Bronchus fibroblast of lung (primary cell): ENCODE results near the gene PANX3. TPM values are rescaled to one million over a fixed set of nuclear protein-coding genes. Genes with fewer than 3 reads are reported as not detected.

ENCODE experiments used
- total RNA-seq: library from RNA; depleted of rRNA; stranded (reverse); fragments of >200 nt; gene quantifications from 2 replicates; pipeline ENCODE4 v1.2.3, GENCODE V29; 2015

The PANX3 gene
- not detected in 2 replicates for total RNA-seq

DNA sequence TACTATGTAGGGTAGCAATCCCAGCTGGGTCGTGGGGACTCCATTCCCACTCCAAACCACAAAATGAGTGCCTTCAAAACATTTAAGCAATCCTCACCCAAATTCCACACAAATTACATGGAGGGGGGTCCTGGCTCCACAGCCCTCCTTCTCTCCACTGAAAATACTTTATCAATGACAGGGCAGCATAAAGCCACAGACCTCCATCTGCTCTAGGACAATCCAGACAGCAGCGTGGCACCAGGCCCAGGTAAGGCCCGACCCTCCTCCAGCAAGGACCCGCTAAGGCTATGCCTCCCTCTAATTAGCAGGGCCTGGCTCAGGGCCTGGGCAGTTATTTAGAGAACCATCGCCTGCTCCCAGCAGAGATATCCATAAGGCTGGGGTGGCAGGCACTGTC lies at the start of gene PANX3:
Gene PANX3 (plus strand): TSS at position 365 of the 400 bp plus-strand sequence. CDS start 129 bp downstream, outside the sequence.

GRCh38 chr11:124569697-124570096 lies 41.5 kb upstream of the PANX3 start, which contains the start of gene OR8A1:
OR8A1 (plus strand) TSS chr11:124569997; CDS start chr11:124570120, 123 bp downstream.

DNA sequence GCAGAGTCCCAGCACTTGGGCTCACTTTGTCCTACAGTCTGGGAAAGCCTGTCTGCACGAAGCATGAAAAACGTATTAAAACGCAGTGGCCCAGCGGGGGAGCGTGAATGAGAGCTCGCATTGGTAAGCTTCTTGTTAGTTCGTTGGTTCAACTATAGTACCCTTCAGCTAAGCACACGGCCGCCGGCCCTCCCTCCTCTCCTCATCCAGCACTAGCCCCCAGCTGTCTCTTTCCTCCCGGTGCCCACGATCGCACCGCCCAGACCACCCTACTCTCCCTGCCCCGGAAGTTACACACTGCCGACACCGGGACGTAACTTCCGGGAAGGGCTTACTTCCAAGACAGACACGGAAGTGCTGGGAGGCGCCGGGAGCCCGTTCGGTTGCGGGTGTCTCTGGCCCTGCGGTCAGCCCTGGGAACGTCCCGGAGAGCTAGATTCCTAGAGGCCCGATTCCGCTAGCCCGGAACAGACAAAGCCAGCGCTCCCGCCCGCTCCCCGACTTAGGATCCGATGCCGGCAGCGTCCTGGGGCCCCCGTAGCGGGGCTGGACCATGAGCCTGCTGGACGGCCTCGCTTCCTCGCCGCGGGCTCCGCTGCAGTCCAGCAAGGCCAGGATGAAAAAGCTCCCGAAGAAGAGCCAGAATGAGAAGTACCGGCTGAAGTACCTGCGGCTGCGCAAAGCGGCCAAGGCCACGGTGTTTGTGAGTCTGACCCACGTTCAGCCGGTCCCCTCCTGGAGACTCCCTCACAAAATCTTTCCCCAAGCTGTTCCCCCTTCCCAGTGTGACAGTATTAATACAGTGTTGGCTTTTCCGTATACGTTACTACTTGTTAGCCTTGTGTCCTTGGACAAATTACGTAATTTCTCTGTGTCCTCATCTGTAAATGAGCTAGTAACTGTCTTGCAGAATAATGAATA lies 11.6 kb downstream of the PANX3 start, which contains the start of gene TBRG1:
Gene TBRG1 (plus strand): TSS at position 334 of the 921 bp plus-strand sequence. CDS start 220 bp downstream, at position 554.

Other genes starting within 250 kb of the PANX3 start
- not detected in 2 replicates for gene OR8B2, start 226.9 kb upstream of the PANX3 start, total RNA-seq
- gene OR8B3, start 212.4 kb upstream of the PANX3 start, total RNA-seq: not detected in 2 replicates
- gene OR8B4, start 186.6 kb upstream of the PANX3 start, total RNA-seq: not detected in 2 replicates
- not detected in 2 replicates for gene OR8B8, start 165.7 kb upstream of the PANX3 start, total RNA-seq
- not detected in 2 replicates for gene OR8B12, start 67.8 kb upstream of the PANX3 start, total RNA-seq
- gene OR8A1, start 41.4 kb upstream of the PANX3 start, total RNA-seq: not detected in 2 replicates
- 18.5 and 20.5 TPM in 2 replicates for gene TBRG1, start 11.4 kb downstream of the PANX3 start, total RNA-seq
- 9.4 and 10.9 TPM in 2 replicates for gene SIAE, start 62.3 kb downstream of the PANX3 start, total RNA-seq
- gene SPA17, start 62.5 kb downstream of the PANX3 start, total RNA-seq: 25.2 and 33.1 TPM in 2 replicates
- gene NRGN, start 128.5 kb downstream of the PANX3 start, total RNA-seq: 6.6 and 7.1 TPM in 2 replicates
- 0.17 and 0.74 TPM in 2 replicates for gene VSIG2, start 140.8 kb downstream of the PANX3 start, total RNA-seq
- under 0.01 and 0.17 TPM in 2 replicates for gene ESAM, start 150.9 kb downstream of the PANX3 start, total RNA-seq
- gene MSANTD2, start 189.0 kb downstream of the PANX3 start, total RNA-seq: 6.5 and 7.1 TPM in 2 replicates